T-helper 22 cell (primary cell): ENCODE data around the gene VOPP1.

ENCODE experiments used
- DNase-seq: peaks from one replicate; pipeline ENCODE4 v3.0.0-alpha.2; 2020; ENCODE audit warnings: low read depth

Gene VOPP1

DNA sequence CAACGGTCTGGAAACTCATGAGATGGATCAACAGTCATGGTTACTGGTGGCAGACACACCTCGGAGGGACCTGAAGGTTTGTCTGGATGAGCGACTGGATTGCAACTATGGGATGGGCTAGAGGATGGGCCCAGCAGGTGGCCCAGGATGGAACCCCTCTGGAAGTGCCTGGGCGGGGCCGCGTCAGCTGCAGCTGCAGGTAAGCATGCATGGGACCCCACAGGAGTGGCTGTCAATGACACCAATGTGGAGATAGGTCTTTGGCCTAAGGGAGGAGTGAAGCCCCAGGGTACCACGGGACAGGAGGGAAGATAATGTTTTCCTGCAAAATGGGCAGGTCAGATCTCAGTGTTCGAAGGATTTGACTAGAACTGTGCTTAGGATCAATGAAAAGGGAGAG is 103.8 kb downstream of the VOPP1 start:
- no peak for DNase-seq

DNA sequence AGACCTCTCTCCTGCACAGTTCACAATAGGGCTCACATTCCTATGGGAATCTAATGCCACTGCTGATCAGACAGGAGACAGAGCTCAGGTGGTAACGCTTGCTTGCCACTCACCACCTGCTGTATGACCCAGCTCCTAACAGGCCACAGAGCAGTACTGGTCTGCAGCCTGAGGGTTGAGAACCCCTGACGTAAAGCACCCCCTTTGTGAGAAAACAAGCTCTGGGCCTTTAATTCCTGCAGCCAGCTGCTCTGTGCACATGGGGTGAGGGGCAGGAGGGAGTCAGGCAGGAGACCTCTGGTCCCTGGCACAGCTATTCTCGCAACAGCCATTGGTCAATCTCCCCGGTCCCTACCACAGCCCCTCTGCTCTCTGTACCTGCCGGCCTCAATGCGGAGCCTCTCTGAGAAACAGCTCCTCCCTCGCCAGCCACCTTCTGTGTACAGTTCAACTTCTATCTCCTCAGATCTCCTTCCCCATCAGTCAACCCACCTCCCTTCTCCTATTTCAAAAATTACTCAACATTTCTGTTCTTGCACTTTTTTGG is 105.2 kb downstream of the VOPP1 start:
- DNase-seq = no peak

DNA sequence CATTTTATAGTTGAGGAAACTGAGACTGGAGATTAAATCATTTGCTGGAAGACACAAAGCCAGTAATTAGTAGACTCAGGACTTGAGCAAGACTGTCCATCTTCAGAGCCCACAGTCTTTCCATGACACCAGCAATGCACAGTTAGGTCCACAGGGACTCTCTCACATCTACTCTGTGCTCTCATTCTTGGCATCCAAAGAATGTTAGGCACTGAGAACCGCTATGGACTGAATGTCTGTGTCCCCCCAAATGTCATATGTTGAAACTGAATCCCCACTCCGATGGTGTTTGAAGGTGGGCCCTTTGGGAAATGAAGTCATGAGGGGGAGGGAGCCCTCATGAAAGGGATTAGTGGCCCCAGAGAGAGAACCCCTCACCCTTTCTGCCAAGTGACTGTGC is 106.6 kb downstream of the VOPP1 start:
- DNase-seq = no peak

DNA sequence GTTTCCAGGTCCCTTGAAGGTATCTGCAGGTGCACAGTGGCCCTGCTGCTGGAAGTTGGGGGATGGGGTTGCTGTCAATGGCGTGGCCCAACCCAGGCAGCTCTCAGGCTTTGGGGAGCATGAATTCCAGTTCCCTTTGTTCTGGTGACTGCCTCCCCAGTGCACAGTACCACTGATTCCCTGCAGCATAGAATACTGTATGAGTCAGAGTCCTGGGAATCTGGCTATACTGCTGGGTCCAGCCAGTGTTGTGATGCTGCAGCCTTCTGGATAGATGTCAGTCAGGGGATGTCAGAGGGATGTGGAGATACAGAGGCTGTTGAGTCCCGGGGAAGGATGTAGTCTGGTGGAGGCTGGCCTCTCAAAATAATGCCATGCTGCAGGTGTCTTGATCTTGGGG is 107.9 kb downstream of the VOPP1 start:
- DNase-seq = no peak

DNA sequence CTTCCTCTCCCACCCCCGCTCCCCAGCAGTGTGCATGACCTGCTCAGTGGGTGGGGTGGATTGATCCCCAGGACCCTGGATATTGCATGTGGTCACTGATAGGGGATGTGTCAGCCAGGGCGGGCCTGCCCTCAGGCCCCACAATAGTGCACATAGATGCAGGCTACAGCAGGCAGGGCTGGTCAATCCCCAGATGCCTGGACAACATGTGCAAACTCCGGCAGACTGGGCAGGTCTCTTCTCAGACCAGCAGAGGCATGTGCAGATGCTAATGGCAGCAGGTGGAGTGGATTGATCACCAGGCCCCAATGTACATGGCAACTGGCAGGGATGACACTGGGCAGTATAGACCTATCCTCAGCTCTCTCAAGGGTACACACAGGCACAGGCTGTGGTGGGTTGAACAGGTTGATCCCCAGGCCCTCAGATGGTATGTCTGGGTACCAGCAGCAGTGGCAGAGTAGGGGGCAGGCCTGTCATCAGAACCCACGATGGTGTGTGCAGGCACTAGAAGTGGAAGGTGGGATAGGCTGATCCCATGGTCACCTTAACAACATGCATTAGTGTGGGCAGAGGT is 108.5 kb downstream of the VOPP1 start:
- no peak for DNase-seq

DNA sequence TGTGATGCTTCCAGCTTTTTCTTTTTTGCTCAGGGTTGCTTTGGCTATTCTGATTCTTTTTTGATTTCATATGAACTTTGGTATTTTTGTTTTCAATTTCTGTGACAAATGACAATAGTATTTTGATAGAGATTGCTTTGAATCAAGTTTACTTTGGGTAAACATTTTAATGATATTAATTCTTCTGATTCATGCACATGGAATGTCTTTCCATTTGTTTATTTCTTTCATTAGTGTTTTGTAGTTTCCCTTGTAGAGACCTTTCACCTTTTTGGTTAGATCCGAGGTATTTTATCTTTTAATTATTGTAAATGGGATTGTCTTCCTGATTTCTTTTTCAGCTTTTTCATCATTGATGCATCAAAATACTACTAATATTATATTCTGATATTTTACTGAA is 114.0 kb downstream of the VOPP1 start:
- no peak for DNase-seq

DNA sequence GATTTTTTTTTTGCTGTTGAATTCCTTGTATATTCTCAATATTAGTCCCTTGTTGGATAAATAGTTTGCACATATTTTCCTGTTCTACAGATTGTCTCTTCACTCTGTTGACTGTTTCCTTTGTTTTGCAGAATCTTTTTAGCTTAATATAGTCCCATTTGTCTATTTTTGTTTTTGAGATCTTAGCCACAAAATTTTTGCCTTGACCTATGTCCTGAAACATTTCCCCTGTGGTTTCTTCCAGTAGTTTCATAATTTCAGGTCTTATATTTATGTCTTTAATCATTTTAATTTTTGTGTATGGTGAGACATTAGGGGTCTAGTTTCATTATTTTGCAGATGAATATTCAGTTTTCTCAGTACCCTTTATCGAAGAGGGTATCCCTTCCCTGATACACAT is 114.5 kb downstream of the VOPP1 start:
- DNase-seq = no peak

DNA sequence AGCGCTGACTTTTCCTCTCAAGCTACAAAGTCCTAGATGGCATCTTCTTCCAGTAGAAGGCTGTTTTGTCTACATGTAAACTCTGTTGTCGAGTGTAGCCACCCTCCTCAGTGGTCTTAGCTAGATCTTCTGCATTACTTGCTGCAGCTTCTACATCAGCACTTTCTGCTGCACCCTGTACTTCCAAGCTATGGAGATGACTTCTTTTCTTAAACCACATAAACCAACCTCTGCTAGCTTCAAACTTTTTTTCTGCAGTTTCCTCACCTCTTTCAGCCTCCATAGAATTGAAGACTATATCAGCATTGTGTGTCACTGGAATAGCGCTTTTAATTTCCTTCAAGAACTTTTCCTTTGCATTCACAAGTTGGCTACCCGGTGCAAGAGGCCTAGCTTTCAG is 119.3 kb downstream of the VOPP1 start:
- DNase-seq = no peak

DNA sequence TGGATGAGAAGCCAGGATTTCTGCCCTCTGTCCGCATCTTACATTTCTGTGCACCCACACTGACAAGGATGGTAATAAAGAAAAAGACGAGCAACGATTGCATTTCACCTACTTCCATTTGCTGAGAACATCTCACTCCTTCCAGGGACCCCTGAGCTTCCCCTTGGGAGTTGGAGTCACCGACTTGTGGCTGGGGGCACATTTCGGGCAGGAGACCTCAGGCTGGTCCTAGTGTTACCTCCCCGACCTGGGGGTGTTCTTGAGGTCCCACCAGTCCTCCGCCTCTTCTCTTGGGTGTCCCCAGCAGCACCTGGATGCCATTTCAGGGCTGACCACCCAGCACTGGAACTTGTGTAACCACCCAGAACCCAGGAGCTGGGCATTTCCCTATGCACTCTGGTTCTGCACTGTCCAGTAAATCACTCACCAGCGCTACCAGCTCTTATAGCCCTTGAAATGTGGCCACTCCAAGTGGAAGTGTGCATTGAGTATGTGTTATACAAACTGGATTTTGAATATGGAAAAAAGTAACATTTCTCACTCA is 122.2 kb downstream of the VOPP1 start:
- DNase-seq = no peak

DNA sequence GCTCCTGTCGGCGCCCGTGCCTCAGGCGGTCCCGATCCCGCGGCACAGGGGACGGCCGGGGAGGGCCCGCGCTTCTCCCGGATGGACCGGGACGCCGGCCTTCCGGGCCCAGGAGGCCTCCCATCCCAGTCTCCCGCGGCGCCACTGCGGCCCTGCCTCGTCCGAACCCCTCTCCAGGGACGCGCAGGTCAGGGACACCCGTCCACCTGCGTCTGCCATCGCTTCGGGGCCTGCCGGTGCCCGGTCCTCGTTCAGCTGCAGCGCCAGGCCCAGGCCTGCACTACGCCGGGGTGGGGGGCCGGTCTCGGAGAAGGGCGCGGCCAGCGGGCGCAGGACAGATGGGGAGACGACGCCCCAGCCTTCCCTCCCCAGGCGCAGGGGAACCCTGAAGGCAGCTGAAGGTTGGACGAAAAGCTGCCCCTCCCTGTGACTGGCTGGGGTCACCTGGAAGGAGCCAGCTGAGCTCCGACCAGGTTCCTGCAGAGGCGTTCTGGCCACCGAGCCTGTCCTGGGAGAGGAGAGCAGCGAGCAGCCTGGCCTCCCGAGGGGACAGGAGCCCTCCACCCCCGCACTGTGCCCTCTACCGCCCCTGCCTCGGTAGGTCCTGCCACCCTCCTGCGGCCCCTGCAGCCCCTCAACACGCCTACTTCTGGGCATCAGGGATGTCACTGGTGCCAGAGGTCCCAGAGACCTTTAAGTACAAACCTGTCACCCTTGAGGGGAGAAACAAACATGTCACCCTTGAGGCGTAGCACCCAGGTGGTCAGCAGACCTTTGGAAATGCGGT is 122.9 kb downstream of the VOPP1 start:
- no peak for DNase-seq

DNA sequence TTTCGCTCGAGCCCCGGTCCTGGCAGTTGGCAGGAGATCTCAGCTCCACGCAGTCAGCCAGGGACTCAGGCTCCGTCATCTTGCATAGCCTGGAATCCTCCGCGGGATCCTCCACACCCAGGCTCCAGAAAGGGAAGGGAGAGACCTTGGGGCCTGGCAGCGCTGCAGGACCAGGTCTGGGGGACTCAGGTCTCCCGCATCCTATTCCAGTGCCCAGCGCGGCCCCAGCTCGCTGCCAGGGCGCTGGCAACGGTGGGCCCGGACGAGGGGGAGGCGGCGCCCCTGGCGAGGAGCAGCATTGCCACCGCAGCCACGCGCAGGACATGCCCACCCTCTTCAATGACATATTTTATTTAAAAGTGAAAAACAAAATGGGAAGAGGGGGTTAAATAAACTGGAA is 123.8 kb downstream of the VOPP1 start:
- no peak for DNase-seq

DNA sequence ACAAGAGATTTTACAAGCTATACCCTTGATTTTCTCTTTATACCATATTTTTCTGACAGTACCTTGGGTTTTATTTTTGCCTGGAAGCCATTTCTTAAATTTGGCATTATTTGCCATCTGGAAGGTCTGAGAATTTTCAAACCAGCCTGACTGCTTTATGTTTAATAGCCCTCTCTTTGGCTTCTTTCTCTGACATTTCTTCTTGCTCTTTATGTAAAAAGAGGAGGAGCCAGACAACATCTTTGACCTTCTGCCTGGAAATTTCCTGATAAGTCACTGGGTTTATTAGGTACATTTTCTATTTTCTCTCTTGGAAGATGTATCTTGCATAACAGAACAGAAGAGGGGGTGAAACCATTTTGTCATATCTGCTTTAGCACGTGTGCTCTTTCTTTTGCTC is 127.5 kb downstream of the VOPP1 start:
- DNase-seq = no peak

DNA sequence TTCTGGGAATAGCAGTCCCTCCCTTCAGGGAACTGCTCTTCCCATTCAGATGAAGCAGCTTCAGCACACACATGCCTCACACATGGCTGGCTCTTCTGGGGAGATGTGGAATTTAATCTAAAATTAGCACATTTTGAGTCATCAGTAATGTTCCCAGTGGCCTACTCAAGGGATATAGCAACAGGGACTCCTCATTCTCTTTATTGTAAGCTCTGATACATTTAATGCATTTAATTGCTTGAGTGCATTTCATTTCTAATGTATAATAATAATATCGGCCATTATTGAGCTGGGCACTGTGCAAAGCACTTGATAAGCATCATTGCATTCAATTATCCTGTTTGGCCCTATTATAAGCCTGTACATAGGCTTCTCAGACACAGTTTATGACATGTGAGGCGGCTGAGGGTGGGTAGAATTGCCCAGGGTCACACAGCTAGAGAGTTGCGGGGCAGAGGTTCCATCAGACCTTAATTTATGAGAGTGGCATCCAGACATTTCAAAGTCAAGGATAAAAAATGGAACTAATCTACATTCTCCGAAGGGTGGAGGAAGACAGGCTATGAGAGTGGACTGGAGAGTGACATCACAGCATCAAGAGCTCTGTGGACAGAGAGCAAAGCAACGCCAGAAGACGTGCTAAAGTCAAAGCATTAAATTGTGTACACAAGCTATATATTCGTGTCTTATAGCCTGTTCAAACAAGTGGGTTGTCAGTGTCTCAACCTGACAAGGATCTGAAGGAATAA is 130.4 kb downstream of the VOPP1 start:
- no peak for DNase-seq

DNA sequence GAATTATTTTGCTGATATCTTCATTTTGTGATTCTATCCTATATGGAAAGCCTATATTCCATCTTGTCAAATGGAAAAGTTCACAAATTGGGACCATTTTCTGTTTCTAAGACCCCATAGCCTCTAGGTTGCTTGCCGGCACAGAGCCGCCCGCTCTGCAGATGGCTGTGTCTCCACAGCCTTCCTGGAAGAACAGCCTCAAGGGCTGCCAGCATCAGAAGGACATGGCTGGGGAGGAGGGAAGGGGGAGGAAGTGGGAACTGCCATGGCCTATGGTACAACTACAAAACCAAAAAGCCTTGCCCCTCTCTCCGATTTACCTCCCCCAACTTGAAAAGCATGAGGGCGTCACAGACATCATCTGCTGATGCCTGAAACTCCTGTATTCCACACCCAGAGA is 131.3 kb downstream of the VOPP1 start:
- no peak for DNase-seq

DNA sequence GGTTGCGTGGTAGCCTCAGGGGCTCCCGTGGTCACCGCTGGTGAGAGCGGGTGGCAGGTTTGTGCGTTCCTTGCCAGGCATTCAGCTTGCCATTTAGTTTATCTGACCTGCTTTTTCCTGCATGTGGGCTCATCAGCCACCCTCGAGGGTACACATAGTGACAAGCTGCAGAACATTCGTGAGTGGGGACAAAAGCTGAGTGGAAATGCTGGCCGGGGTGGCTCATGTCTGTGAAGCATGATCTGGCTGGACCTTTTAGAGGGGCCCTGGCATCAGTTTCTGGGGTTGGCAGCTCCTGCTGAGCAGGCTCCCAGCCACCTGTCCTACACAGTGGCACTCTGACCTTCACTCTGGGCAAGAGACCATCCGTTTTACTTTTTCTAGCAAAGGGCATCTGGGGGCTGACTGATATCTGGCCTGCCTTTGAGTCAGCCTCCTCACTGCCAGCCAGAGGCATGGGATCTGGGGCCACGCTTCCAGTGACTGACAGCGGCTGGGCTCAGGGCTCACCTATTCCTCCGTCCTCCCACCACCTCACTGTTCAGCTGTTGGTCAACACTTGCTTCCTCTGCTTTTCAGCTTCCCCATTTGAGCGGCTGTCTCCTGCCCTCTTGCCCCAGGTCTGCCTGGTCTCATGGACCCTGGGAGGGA is 132.1 kb downstream of the VOPP1 start:
- no peak for DNase-seq

DNA sequence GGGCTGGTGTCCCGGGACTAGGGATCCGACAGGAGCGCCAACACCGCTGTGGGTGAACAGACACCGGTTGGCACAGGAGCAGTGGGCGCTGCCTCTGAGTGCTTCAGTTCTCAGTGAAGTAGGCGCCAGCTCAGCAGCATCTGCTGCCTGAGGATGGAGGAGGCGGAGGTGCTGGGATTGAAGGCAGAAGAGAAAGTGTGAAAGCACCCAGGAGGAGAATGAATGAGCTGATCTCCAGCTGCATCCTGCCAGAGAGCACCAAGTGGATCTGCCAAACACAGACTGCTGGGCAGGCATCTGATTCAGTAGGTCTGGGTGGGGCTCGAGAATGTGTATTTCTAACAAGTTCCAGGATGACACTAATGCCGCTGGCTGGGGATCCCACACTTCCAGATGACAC is 132.7 kb downstream of the VOPP1 start:
- DNase-seq = no peak

DNA sequence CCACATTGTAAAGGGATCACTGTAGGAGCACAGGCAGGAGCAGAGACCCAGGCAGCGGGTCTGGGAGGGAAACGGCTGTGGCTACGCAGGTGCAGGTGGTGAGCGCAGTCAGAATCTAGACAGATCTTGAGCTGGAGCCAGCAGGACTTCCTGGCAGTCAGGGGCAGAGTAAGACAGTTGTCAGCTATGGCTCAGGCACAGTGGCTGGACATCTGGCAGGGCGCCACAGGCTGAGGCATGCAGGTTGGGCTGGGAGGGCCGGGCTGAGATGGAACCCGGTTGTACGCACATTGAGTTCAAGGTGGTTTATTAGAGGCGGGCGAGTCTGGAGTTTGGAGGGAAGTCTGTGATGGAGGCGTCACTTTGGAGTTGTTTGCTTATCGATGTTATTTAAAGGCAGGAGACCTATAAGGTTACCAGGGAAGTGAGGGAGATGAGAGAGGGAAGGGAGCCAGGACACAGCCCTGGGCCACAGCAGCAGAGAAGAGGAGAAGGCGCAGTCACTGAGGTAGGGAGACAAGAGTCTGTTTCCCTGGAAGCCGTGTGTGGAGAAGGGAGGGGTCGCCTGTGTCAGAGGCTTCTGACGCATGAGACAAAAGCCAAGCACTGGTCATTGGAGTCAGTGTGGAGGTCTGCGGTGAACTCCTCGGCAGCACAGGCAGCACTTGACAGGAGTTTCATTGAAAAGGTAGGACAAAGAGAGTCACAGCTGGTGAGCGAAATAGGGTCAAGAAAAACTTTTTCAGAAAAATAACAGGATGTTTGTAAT is 133.4 kb downstream of the VOPP1 start:
- DNase-seq = no peak

DNA sequence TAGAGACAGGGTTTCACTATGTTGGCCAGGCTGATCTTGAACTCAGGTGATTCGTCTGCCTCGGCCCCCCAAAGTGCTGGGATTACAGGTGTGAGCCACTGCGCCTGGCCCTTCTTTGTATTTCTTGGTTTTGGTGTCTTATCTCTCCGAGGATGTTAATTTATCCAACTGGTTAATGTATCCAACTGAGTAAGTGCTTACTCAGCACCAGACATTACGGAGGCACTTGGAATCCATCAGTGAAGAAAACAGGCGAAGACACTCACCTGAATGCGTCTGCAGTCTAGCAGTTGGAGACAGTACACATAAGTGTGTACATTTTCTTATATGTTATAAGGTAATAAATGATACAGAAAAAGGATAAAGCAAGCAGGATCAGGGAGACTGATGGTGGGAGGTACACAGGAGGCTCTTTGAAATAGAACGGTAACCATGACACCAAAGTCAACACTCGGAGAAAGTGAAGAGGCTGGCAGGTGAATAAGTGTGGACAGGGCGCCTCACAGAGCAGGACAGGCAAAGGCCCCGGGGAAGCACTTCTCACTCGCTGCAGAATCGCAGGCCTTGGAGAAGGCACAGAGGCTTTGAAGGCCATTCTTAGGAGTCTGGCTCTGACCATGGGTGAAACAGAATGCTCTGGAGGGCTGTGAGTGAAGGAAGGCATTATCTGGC is 134.1 kb downstream of the VOPP1 start:
- DNase-seq = no peak

DNA sequence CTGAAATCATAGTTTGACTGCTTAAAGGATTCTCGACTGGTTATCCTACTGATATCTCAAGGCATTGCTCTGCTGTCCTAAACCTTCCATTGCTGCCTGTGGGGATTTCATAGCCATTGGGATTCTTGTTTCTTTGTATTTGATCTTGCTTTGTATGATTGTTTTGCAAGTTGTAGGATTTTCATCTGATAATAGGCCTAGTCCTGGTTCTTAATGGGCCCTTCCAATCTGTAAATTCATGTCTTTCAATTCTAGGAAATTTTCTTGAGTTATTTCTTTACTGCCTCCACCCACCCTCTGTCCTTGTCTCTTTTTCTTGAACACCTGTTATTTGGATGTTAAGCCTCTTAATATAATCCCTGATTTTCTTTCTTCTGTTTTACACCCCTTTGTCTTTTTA is 134.9 kb downstream of the VOPP1 start:
- DNase-seq = no peak

DNA sequence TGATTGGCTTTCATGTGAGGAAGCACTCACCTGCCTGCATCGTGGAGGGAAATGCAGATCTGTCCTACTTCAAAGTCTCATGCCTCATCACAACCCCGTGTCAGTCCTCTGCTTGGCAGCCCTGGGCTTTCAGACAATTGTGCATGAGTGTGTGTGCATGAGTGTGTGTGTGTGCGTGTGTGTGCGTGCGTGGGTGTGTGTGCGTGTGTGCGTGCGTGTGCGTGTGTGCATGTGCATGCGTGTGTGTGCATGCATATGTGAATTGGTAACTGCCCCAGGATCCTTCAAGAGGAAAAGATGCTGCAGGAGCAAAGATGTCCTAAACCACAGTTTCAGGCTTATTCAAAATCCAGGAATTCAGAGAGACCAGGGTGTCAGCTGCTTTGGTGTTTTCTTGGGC is 135.8 kb downstream of the VOPP1 start:
- DNase-seq = no peak

DNA sequence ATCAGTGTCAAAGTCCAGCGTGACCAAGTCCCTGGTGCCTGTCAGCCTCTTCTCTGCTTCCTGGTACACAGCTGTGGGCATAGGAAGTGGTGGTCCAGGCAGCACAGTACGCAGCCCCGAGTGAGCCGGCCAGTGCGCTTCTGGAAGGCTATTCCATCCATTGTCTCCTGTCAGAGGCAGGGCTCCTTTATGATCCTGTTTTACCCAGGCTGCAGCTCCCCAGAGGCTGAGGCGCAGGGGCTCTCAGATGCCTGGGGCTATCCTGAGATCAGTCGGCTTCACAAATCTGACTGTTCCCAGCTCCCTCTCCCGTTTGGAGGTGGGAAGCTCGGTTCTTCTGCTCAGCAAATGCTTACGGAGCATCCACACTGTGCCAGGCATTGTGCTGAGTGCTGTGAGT is 136.8 kb downstream of the VOPP1 start:
- DNase-seq = no peak
